Measurements from ENCODE around the gene PRKCZ.

DNA sequence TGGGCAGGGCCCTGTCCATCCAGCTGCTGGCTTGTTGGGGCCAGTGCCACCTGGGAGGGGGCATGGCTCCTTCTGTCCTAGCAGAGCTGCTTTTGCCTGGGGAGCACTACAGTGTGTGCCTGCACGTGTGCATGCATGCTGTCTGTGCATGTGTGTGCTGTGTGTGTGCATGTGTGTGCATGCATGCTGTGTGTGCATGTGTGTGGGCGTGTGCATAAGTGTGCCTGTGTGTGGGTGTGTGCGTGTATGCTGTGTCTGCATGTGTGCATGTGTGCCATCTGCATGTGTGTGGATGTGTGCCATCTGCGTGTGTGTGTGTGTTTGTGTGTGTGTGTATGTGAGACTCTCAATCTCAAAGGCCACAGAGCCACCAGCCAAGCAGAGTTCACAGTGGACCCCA, 8.3 kb upstream of the PRKCZ start:
- TF ChIP-seq CTCF (IDR thresholded peaks at IDR 0.05), result no peak
- no peak for TF ChIP-seq POLR2A (IDR thresholded peaks at IDR 0.05)
